ENCODE measurements around the gene CTTNBP2.
A peak's percentile ranks its signal among the peaks of the same experiment; 100 is the strongest.

Gene CTTNBP2

DNA sequence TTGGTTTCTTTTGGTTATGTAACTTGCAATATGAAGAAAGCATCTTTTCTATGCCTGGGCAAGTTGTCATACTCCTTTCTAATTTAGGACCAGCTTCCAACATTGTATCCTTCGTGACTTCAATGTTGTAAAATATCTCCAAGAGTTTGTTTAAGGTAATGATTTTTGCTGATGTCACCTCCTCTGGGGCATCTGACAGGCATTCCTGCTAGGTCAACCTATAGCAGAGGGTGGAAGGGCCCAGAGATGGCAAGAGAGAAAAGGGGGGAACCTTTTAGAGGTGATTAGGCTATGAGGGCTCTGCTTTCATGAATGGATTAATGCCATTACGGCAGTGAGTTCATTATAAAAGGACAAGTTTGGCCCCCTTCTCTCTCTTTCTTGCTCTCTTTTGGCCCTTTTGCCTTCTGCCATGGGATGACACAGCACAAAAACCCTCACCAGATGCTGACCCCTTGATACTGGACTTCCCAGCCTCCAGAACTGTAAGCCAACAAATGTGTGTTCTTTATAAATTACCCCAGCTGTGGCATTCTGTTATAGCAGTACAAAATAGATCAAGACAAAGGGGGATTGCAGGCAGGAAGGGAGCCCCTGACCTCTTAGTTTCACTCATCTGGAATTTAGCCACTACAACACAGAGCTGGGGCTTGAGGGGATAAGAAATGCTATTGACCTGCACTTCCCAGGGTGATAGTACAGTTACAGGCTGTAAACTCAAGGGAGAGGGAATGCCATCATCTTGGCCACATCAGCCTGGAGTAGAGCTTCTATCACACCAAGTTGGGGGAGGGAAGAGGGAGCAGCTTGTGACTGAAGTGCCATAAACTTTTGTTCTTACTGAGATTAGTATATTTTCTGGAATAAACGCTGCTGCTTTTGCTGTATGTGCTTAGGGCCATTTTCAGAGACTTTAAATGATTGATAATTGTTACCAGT, 197.5 kb downstream of the CTTNBP2 start:
- TF ChIP-seq, protein P1, sequence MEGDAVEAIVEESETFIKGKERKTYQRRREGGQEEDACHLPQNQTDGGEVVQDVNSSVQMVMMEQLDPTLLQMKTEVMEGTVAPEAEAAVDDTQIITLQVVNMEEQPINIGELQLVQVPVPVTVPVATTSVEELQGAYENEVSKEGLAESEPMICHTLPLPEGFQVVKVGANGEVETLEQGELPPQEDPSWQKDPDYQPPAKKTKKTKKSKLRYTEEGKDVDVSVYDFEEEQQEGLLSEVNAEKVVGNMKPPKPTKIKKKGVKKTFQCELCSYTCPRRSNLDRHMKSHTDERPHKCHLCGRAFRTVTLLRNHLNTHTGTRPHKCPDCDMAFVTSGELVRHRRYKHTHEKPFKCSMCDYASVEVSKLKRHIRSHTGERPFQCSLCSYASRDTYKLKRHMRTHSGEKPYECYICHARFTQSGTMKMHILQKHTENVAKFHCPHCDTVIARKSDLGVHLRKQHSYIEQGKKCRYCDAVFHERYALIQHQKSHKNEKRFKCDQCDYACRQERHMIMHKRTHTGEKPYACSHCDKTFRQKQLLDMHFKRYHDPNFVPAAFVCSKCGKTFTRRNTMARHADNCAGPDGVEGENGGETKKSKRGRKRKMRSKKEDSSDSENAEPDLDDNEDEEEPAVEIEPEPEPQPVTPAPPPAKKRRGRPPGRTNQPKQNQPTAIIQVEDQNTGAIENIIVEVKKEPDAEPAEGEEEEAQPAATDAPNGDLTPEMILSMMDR (conservative IDR thresholded peaks at IDR 0.05), result no peak
- H3K27ac ChIP-seq, result peak overlapping the region; percentile 96

DNA sequence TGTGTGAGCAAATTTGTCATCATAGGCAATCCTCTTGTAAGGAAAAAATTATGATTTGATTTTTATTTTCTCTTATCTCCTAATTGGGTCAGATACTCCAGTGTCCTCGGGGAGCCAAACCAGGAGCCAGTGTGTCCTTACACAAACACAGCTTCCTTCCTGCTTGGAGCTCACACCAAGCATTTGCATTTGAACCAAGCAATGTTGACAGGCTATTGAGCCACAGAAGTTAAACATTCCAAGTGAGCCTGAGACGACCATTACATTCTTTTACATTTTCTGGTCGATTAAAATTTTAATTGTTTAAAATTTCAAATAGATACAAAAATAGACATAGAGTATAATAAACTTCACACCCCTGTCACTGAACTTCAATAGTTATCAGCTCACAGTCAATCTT, 198.6 kb downstream of the CTTNBP2 start:
- H3K27ac ChIP-seq, result peak overlapping the region; percentile 96
- TF ChIP-seq, protein P1 (conservative IDR thresholded peaks at IDR 0.05), result no peak

DNA sequence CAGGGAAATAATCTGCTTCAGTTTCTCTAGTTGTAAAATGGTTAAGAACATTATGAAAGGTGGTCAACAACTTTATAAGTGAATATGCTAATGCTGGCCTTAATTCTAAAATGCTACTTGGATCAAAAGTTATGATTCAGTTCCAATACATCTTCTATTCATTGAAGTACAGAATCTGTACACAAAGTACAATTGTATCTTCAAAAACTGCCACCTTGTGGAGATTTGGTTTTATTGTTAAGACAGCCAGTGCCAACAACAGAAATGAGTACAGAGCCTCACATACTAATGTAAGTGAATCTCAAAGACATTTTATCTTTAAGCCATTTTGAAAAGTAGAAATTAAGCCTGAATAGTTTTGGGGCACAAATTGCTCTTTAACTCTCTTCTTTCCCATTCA, 199.4 kb downstream of the CTTNBP2 start:
- TF ChIP-seq, protein P1 (conservative IDR thresholded peaks at IDR 0.05), result peak; percentile 69
- H3K27ac ChIP-seq, result peak overlapping the region; percentile 96

DNA sequence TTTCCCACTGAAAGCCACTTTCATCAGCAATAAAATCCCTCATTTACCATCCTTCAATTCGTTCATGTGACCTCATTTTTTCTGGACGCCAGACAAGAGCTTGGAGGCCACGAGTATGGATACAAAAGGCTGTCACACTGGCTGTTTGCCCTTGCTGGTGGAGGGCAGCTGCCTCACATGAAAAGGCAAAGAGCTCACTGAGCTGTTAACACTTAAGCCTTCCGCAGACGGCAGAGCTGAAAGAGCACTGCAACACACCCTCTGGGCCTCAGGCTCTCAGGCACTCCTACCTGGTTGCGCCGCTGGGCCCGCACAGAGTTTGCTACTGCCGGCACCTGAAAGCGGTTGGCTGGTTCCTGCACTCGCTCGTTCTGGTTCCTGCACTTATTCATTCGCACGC, 199.9 kb downstream of the CTTNBP2 start:
- TF ChIP-seq, protein P1 (conservative IDR thresholded peaks at IDR 0.05), result no peak
- H3K27ac ChIP-seq, result peak overlapping the region; percentile 96

DNA sequence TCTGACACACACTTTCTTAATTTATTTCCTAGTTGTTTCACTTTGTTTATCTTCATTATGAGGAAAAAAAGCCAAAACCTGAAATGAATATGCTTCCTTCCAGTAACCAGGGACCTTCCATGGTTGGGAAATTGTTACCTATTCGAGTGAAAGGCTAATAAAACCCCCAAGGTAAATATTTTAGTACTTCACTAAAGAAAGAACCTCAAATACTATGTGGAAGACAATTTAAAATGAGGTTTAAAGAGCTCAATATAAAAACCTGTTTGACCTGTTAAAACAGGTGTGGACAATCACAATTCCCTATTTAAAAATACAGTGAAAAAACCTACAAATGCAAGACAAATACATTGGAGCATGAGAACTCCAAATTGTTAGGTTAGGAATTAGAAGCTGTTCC, 200.8 kb downstream of the CTTNBP2 start:
- TF ChIP-seq, protein P1 (conservative IDR thresholded peaks at IDR 0.05), result no peak
- peak overlapping the region; percentile 96 for H3K27ac ChIP-seq

DNA sequence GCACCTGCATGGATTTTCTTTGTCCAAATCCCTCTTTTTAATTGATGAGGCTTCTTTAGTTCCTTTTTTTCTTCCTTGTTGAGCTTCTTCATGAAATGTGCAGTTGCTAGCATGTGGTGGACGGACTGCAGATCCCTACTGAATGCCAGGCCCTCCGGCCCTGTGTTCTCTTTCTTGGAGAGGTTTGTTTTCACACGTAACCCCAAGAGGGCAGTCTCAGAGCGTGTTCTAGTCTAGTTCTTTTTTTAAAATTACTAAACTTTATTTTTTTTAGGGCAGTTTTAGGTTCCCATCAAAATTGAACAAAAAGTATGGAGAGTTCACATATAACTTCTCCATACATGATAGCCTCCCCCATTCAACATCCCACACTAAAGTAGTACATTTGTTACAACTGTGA, 203.4 kb downstream of the CTTNBP2 start:
- TF ChIP-seq, protein P1 (conservative IDR thresholded peaks at IDR 0.05), result no peak
- no peak overlapping the region for H3K27ac ChIP-seq

DNA sequence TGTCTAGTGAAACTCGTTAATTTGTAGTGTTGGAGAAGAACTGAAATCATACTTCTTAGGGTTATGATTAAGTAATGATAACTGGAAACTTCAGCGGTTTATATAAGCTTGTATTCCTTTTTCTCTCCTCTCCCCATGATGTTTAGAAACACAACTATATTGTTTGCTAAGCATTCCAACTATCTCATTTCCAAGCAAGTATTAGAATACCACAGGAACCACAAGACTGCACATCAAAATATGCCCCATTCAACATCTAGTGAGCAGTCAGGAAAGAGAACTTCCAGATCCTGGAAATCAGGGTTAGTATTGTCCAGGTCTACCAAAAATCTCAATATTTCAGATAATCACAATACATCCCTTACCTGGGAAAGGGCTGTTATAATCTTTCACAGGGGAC, 205.8 kb downstream of the CTTNBP2 start:
- peak overlapping the region; percentile 77; the same call in 1 of the 2 replicates for H3K27ac ChIP-seq
- TF ChIP-seq, protein P1 (conservative IDR thresholded peaks at IDR 0.05), result no peak
